ENCODE results near the gene KLHDC8B. TPM values are rescaled to one million over a fixed set of nuclear protein-coding genes. Genes with fewer than 3 reads are reported as not detected.

The KLHDC8B gene
- total and polyA plus RNA-seq, 2 donors (not counting 1 experiment from before 2014, with no cell fraction given): 34.4 to 40.5 TPM

GRCh38 chr3:49157289-49157688 lies 14.1 kb upstream of the KLHDC8B start:
- Histone ChIP-seq H3K79me2 (ENCODE audit: control insufficient read depth, insufficient read depth, low read length) (no peaks in the 10 kb centered on the region), H3K4me3 (replicated peaks in 1 of 4; ENCODE audit: control extremely low read depth in 1 of 4, insufficient read depth in 1 of 4, low read depth in 3 of 4, low read length in 4 of 4) (no peak overlapping the region), H3K36me3 (ENCODE audit: control insufficient read depth, insufficient read depth, low read length) (peaks cover 4% of the 10 kb centered on the region), H3K4me1 (ENCODE audit: control insufficient read depth, extremely low read depth, insufficient read depth, low read length) (no peaks in the 10 kb centered on the region), H3K9me3 (ENCODE audit: control insufficient read depth, insufficient read depth, low read depth, low read length) (no peaks in the 10 kb centered on the region), H3K9ac (ENCODE audit: insufficient read depth, low read length) (no peak overlapping the region), H2AFZ (ENCODE audit: low read length) (no peak overlapping the region), H4K20me1 (ENCODE audit: control insufficient read depth, extremely low read depth, insufficient read depth, low read length) (no peaks in the 10 kb centered on the region), H3K27me3 (ENCODE audit: control insufficient read depth, insufficient read depth, low read length) (no peaks in the 10 kb centered on the region), H3K27ac (ENCODE audit: insufficient read depth, low read length) (no peak overlapping the region), H3K4me2 (ENCODE audit: extremely low read depth, insufficient read depth, low read length) (no peak overlapping the region)
- DNase-seq (ENCODE audit: low read depth in 2 of 2): no peak
- TF ChIP-seq CTCF (conservative IDR thresholded peaks at IDR 0.05 in 1 of 2, IDR thresholded peaks at IDR 0.05 in 1 of 2; ENCODE audit: low read depth in 1 of 2, low read length in 2 of 2) (no peak), EZH2 (IDR thresholded peaks at IDR 0.05; ENCODE audit: low read length, missing control alignments) (no peak)

- Histone ChIP-seq H4K20me1 (ENCODE audit: control insufficient read depth, extremely low read depth, insufficient read depth, low read length) (no peaks in the 10 kb centered on the region), H3K9ac (ENCODE audit: insufficient read depth, low read length) (no peak overlapping the region), H3K27ac (ENCODE audit: insufficient read depth, low read length) (no peak overlapping the region), H3K4me3 (replicated peaks in 1 of 4; ENCODE audit: control extremely low read depth in 1 of 4, insufficient read depth in 1 of 4, low read depth in 3 of 4, low read length in 4 of 4) (no peak overlapping the region), H3K27me3 (ENCODE audit: control insufficient read depth, insufficient read depth, low read length) (no peaks in the 10 kb centered on the region), H3K9me3 (ENCODE audit: control insufficient read depth, insufficient read depth, low read depth, low read length) (no peaks in the 10 kb centered on the region), H3K4me2 (ENCODE audit: extremely low read depth, insufficient read depth, low read length) (no peak overlapping the region), H3K79me2 (ENCODE audit: control insufficient read depth, insufficient read depth, low read length) (no peaks in the 10 kb centered on the region), H3K4me1 (ENCODE audit: control insufficient read depth, extremely low read depth, insufficient read depth, low read length) (no peaks in the 10 kb centered on the region), H3K36me3 (ENCODE audit: control insufficient read depth, insufficient read depth, low read length) (peaks cover 10% of the 10 kb centered on the region), H2AFZ (ENCODE audit: low read length) (no peak overlapping the region)
- TF ChIP-seq CTCF (conservative IDR thresholded peaks at IDR 0.05 in 1 of 2, IDR thresholded peaks at IDR 0.05 in 1 of 2; ENCODE audit: low read depth in 1 of 2, low read length in 2 of 2): peak in 1 of 2 donors; percentile 38
- no peak for TF ChIP-seq EZH2 (IDR thresholded peaks at IDR 0.05; ENCODE audit: low read length, missing control alignments)
- peak in 1 of 2 donors; percentile 19 for DNase-seq (ENCODE audit: low read depth in 2 of 2)
These were observed 13.2 kb upstream of the KLHDC8B start for GRCh38 chr3:49158103-49158709.

GRCh38 chr3:49158792-49159191 lies 12.6 kb upstream of the KLHDC8B start:
- no peaks in the 10 kb centered on the region for H3K4me1 ChIP-seq (ENCODE audit: control insufficient read depth, extremely low read depth, insufficient read depth, low read length)
- no peaks in the 10 kb centered on the region for H4K20me1 ChIP-seq (ENCODE audit: control insufficient read depth, extremely low read depth, insufficient read depth, low read length)
- no peaks in the 10 kb centered on the region for H3K9me3 ChIP-seq (ENCODE audit: control insufficient read depth, insufficient read depth, low read depth, low read length)
- H3K27me3 ChIP-seq (ENCODE audit: control insufficient read depth, insufficient read depth, low read length): no peaks in the 10 kb centered on the region
- no peak overlapping the region for H3K27ac ChIP-seq (ENCODE audit: insufficient read depth, low read length)
- peaks cover 4% of the 10 kb centered on the region for H3K79me2 ChIP-seq (ENCODE audit: control insufficient read depth, insufficient read depth, low read length)
- no peak overlapping the region for H3K9ac ChIP-seq (ENCODE audit: insufficient read depth, low read length)
- DNase-seq (ENCODE audit: low read depth in 2 of 2): no peak
- H2AFZ ChIP-seq (ENCODE audit: low read length): no peak overlapping the region
- H3K4me2 ChIP-seq (ENCODE audit: extremely low read depth, insufficient read depth, low read length): no peak overlapping the region
- TF ChIP-seq EZH2 (IDR thresholded peaks at IDR 0.05; ENCODE audit: low read length, missing control alignments) (no peak), CTCF (conservative IDR thresholded peaks at IDR 0.05 in 1 of 2, IDR thresholded peaks at IDR 0.05 in 1 of 2; ENCODE audit: low read depth in 1 of 2, low read length in 2 of 2) (no peak)
- peaks cover 16% of the 10 kb centered on the region for H3K36me3 ChIP-seq (ENCODE audit: control insufficient read depth, insufficient read depth, low read length)
- H3K4me3 ChIP-seq (replicated peaks in 1 of 4; ENCODE audit: control extremely low read depth in 1 of 4, insufficient read depth in 1 of 4, low read depth in 3 of 4, low read length in 4 of 4): no peak overlapping the region
